HG03060 (cell line): ENCODE results near the gene KRTAP29-1.

Source experiments
- ATAC-seq: cut with Tn5 transposase; IDR thresholded peaks from one replicate; pipeline ENCODE4 v1.9.1; 2021; ENCODE audit warnings: low read depth, moderate number of reproducible peaks; ENCODE audit not compliant: unreplicated experiment

The KRTAP29-1 gene

DNA sequence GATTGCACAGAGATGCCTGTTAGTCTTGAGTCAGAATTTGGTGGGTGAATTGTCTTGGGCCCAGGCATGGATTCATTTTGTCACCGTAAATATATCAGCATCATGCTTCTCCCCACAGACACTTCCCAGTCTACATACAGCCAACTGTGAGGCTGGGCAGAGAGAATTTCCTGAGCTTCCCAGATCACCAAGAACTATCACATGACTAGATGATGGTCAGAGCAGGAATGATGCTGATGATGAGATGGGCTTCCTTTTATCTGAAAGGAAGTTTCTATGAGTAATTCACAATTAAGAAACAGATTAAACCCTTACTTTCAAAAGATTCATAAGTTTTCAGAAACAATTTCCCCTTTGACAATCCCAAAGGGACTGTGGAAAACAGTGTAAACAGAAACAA is 47.8 kb downstream of the KRTAP29-1 start:
- no peak for ATAC-seq
